MM.1S (cell line): ENCODE measurements around the gene ACKR3.
A peak's percentile ranks its signal among the peaks of the same experiment; 100 is the strongest.

Source experiments
- DNase-seq: peaks from one replicate; pipeline ENCODE4 v3.0.0-alpha.2; 2015
- H2AFZ ChIP-seq: fragments of 300-600 bp; sonication (generic); 2 replicates; pipeline ENCODE4 v1.6.0; 2016; ENCODE audit warnings: antibody characterized with exemption, low read length
- H3F3A ChIP-seq: fragments of 300-600 bp; sonication (generic); 2 replicates; pipeline ENCODE4 v1.6.1; 2016; ENCODE audit warnings: mild to moderate bottlenecking, antibody characterized with exemption, low read length, moderate library complexity, mixed read lengths; ENCODE audit not compliant: insufficient read depth
- H3K27ac ChIP-seq: fragments of 300-600 bp; sonication (generic); 2 replicates; pipeline ENCODE4 v1.5.1; 2016; ENCODE audit warnings: mild to moderate bottlenecking, low read length
- H3K27me3 ChIP-seq: fragments of 300-600 bp; sonication (generic); replicated peaks from 2 replicates; pipeline ENCODE4 v1.6.0; 2016; ENCODE audit warnings: low read length; ENCODE audit not compliant: insufficient read depth
- H3K36me3 ChIP-seq: fragments of 300-600 bp; sonication (generic); replicated peaks from 2 replicates; pipeline ENCODE4 v1.6.1; 2016; ENCODE audit warnings: mild to moderate bottlenecking, low read length, mixed read lengths; ENCODE audit not compliant: insufficient read depth
- H3K4me1 ChIP-seq: fragments of 300-600 bp; sonication (generic); 2 replicates; pipeline ENCODE4 v1.6.1; 2016; ENCODE audit warnings: low read length, mixed read lengths
- H3K4me2 ChIP-seq: fragments of 300-600 bp; sonication (generic); 2 replicates; pipeline ENCODE4 v1.6.0; 2016; ENCODE audit warnings: low read depth, low read length
- H3K4me3 ChIP-seq: fragments of 300-600 bp; sonication (generic); 2 replicates; pipeline ENCODE4 v1.5.1; 2016; ENCODE audit warnings: low read length, mixed read lengths
- H3K79me2 ChIP-seq: fragments of 300-600 bp; sonication (generic); 2 replicates; pipeline ENCODE4 v1.6.1; 2016; ENCODE audit warnings: mixed run types, low read length, mixed read lengths
- H3K9ac ChIP-seq: fragments of 300-600 bp; sonication (generic); 2 replicates; pipeline ENCODE4 v1.6.1; 2016; ENCODE audit warnings: low read length, mixed read lengths
- H3K9me2 ChIP-seq: fragments of 300-600 bp; sonication (generic); replicated peaks from 2 replicates; pipeline ENCODE4 v1.6.1; 2016; ENCODE audit warnings: mild to moderate bottlenecking, low read length, mixed read lengths; ENCODE audit not compliant: insufficient read depth
- H3K9me3 ChIP-seq: fragments of 300-600 bp; sonication (generic); replicated peaks from 2 replicates; pipeline ENCODE4 v1.6.1; 2016; ENCODE audit warnings: mild to moderate bottlenecking, low read length, mixed read lengths; ENCODE audit not compliant: insufficient read depth
- H4K20me1 ChIP-seq: fragments of 300-600 bp; sonication (generic); 2 replicates; pipeline ENCODE4 v1.6.1; 2016; ENCODE audit warnings: mild to moderate bottlenecking, low read length, moderate library complexity, mixed read lengths; ENCODE audit not compliant: insufficient read depth
- CTCF ChIP-seq: fragments of 300-600 bp; sonication (generic); IDR thresholded peaks from 2 replicates; pipeline ENCODE4 v1.5.1; 2016; ENCODE audit warnings: antibody characterized with exemption, low read length, mixed read lengths
- EZH2 ChIP-seq: fragments of 300-600 bp; sonication (generic); optimal IDR thresholded peaks from 2 replicates; pipeline ENCODE3; 2017; ENCODE audit warnings: low read depth, mild to moderate bottlenecking, antibody characterized with exemption, low read length, mixed read lengths
- EZH2phosphoT487 ChIP-seq: fragments of 300-600 bp; sonication (generic); IDR thresholded peaks from 2 replicates; pipeline ENCODE4 v1.6.1; 2018; ENCODE audit warnings: antibody characterized with exemption, low read length

Gene ACKR3

GRCh38 chr2:236544362-236544761, 25.3 kb upstream of the ACKR3 start:
- Histone ChIP-seq H3K4me3 (no peak overlapping the region), H2AFZ (no peak overlapping the region), H3K27ac (no peak overlapping the region), H3K27me3 (no peaks in the 10 kb centered on the region), H3K36me3 (no peaks in the 10 kb centered on the region), H3F3A (no peaks in the 10 kb centered on the region), H3K4me2 (no peak overlapping the region), H3K9ac (no peak overlapping the region), H4K20me1 (no peaks in the 10 kb centered on the region), H3K4me1 (peaks cover 17% of the 10 kb centered on the region), H3K9me3 (no peaks in the 10 kb centered on the region), H3K79me2 (no peaks in the 10 kb centered on the region), H3K9me2 (no peaks in the 10 kb centered on the region)
- no peak for DNase-seq
- no peak for TF ChIP-seq EZH2phosphoT487
- no peak for TF ChIP-seq CTCF
- no peak for TF ChIP-seq EZH2

- Histone ChIP-seq H2AFZ (no peak overlapping the region), H3F3A (no peaks in the 10 kb centered on the region), H4K20me1 (no peaks in the 10 kb centered on the region), H3K9me3 (no peaks in the 10 kb centered on the region), H3K9me2 (no peaks in the 10 kb centered on the region), H3K4me3 (no peak overlapping the region), H3K27ac (no peak overlapping the region), H3K79me2 (no peaks in the 10 kb centered on the region), H3K9ac (no peak overlapping the region), H3K4me1 (peaks cover 18% of the 10 kb centered on the region), H3K36me3 (no peaks in the 10 kb centered on the region), H3K27me3 (no peaks in the 10 kb centered on the region), H3K4me2 (no peak overlapping the region)
- no peak for TF ChIP-seq EZH2
- no peak for TF ChIP-seq CTCF
- TF ChIP-seq EZH2phosphoT487 = no peak
- DNase-seq = no peak
Observed at GRCh38 chr2:236545248-236545658, 24.4 kb upstream of the ACKR3 start.

GRCh38 chr2:236545814-236546480, 23.7 kb upstream of the ACKR3 start:
- peak overlapping the region; percentile 35 for H3K4me2 ChIP-seq
- H3F3A ChIP-seq = no peaks in the 10 kb centered on the region
- no peak overlapping the region for H3K9ac ChIP-seq
- no peaks in the 10 kb centered on the region for H3K9me2 ChIP-seq
- peak; percentile 67 for DNase-seq
- peak overlapping the region; percentile 51; the same call in 1 of the 2 replicates for H2AFZ ChIP-seq
- TF ChIP-seq EZH2 = no peak
- no peak for TF ChIP-seq CTCF
- no peak for TF ChIP-seq EZH2phosphoT487
- peaks cover 22% of the 10 kb centered on the region for H3K4me1 ChIP-seq
- H3K4me3 ChIP-seq = peak overlapping the region; percentile 5; the same call in 1 of the 2 replicates
- H3K27ac ChIP-seq = peak overlapping the region; percentile 31; the same call in 1 of the 2 replicates
- no peaks in the 10 kb centered on the region for H3K27me3 ChIP-seq
- no peaks in the 10 kb centered on the region for H3K9me3 ChIP-seq
- no peaks in the 10 kb centered on the region for H3K79me2 ChIP-seq
- H3K36me3 ChIP-seq = no peaks in the 10 kb centered on the region
- no peaks in the 10 kb centered on the region for H4K20me1 ChIP-seq
